BLaER1 (cell line): ENCODE measurements around the gene PTK7.

ENCODE experiments used
- H3K27ac ChIP-seq: shearing (Covaris generic); formaldehyde crosslinking; 2 replicates; pipeline ENCODE4 v1.8.1; 2022
- H3K27me3 ChIP-seq: shearing (Covaris generic); formaldehyde crosslinking; 2 replicates; pipeline ENCODE4 v1.8.1; 2022
- H3K36me3 ChIP-seq: shearing (Covaris generic); formaldehyde crosslinking; 2 replicates; pipeline ENCODE4 v1.8.1; 2022
- H3K4me1 ChIP-seq: shearing (Covaris generic); formaldehyde crosslinking; 2 replicates; pipeline ENCODE4 v1.8.1; 2022
- H3K4me2 ChIP-seq: shearing (Covaris generic); formaldehyde crosslinking; 2 replicates; pipeline ENCODE4 v1.8.1; 2022
- H3K4me3 ChIP-seq: shearing (Covaris generic); formaldehyde crosslinking; 2 replicates; pipeline ENCODE4 v1.8.1; 2022
- H3K9ac ChIP-seq: shearing (Covaris generic); formaldehyde crosslinking; 2 replicates; pipeline ENCODE4 v1.8.1; 2022
- H3K9me3 ChIP-seq: shearing (Covaris generic); formaldehyde crosslinking; 2 replicates; pipeline ENCODE4 v1.8.1; 2022
- H4K20me1 ChIP-seq: shearing (Covaris generic); formaldehyde crosslinking; 2 replicates; pipeline ENCODE4 v1.8.1; 2022
- Cebpa-rat ChIP-seq: shearing (Covaris generic); IDR thresholded peaks from 2 replicates; pipeline ENCODE4 v1.8.1; 2022

Gene PTK7

GRCh38 chr6:43150051-43150751 lies 74.1 kb downstream of the PTK7 start:
- no peaks in the 10 kb centered on the region for H3K9me3 ChIP-seq
- peaks cover 15% of the 10 kb centered on the region for H3K4me1 ChIP-seq
- H3K9ac ChIP-seq: no peak overlapping the region
- no peaks in the 10 kb centered on the region for H3K27me3 ChIP-seq
- H4K20me1 ChIP-seq: no peaks in the 10 kb centered on the region
- no peak overlapping the region for H3K27ac ChIP-seq
- H3K36me3 ChIP-seq: peaks cover 75% of the 10 kb centered on the region
- H3K4me3 ChIP-seq: no peak overlapping the region
- TF ChIP-seq Cebpa-rat: no peak
- 0 out of 2 replicates have a peak overlapping the region, but pooled peaks have one; percentile 0 for H3K4me2 ChIP-seq

GRCh38 chr6:43159599-43159998 lies 83.5 kb downstream of the PTK7 start:
- Histone ChIP-seq H3K4me2 (peak overlapping the region; percentile 13; the same call in 1 of the 2 replicates), H4K20me1 (no peaks in the 10 kb centered on the region), H3K36me3 (peaks cover 50% of the 10 kb centered on the region), H3K4me3 (no peak overlapping the region), H3K27ac (no peak overlapping the region), H3K27me3 (no peaks in the 10 kb centered on the region), H3K9me3 (no peaks in the 10 kb centered on the region), H3K9ac (no peak overlapping the region), H3K4me1 (peaks cover 7% of the 10 kb centered on the region; the same call in 1 of the 2 replicates)
- no peak for TF ChIP-seq Cebpa-rat

DNA sequence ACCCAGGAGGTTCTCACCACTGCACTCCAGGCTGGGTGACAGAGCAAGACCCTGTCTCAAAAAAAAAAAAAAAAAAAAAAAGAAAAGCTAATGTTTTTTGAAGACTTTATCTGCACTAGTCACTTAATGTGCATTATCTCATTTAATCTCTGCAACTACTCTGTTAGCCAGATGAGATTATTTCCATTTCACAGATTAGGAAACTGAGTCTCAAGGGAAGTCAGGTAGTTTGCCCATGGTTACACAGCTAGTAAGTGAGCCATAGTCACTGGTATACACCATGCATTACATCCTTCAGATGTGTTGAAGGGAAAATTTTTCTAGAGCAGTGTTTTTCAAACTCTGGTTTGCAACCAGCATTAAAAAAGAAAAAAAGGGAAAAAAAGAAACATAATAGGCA lies 87.8 kb downstream of the PTK7 start:
- H3K9ac ChIP-seq: no peak overlapping the region
- H3K9me3 ChIP-seq: no peaks in the 10 kb centered on the region
- no peaks in the 10 kb centered on the region for H4K20me1 ChIP-seq
- H3K4me2 ChIP-seq: no peak overlapping the region
- H3K36me3 ChIP-seq: peaks cover 27% of the 10 kb centered on the region
- no peak for TF ChIP-seq Cebpa-rat
- H3K27me3 ChIP-seq: no peaks in the 10 kb centered on the region
- no peak overlapping the region for H3K27ac ChIP-seq
- H3K4me1 ChIP-seq: peaks cover 7% of the 10 kb centered on the region; the same call in 1 of the 2 replicates
- no peak overlapping the region for H3K4me3 ChIP-seq

DNA sequence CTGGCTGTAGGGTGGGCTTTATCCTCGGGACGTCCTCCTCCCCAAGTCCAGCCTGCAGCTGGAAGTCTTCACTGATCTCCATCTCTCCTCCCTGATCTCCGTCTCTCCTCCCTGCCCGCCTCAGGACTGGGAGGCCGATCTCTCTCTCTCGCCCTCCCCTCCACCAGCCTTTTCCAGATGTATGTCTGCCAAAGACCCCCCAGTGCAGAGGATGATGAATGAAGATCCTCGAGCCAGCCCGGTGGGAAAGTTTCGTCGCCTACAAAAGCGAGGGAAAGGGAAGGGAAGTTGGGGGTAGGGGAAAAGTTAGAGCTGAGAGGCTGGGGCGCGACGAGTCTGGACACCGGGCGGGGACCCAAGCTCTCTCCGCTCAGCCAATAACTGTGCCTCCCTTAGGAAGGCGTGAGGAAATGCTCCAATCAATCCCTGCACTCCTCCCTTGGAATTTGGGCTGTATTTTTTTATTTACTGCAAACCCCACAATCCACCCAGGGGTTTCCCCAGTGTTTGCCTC lies 94.4 kb downstream of the PTK7 start:
- Histone ChIP-seq H4K20me1 (peaks cover 36% of the 10 kb centered on the region), H3K4me2 (peak overlapping the region; percentile 95), H3K4me3 (peak overlapping the region; percentile 97), H3K27me3 (no peaks in the 10 kb centered on the region), H3K27ac (peak overlapping the region; percentile 97), H3K9me3 (no peaks in the 10 kb centered on the region), H3K36me3 (peaks cover 6% of the 10 kb centered on the region), H3K4me1 (peaks cover 36% of the 10 kb centered on the region), H3K9ac (peak overlapping the region; percentile 93)
- TF ChIP-seq Cebpa-rat: no peak

DNA sequence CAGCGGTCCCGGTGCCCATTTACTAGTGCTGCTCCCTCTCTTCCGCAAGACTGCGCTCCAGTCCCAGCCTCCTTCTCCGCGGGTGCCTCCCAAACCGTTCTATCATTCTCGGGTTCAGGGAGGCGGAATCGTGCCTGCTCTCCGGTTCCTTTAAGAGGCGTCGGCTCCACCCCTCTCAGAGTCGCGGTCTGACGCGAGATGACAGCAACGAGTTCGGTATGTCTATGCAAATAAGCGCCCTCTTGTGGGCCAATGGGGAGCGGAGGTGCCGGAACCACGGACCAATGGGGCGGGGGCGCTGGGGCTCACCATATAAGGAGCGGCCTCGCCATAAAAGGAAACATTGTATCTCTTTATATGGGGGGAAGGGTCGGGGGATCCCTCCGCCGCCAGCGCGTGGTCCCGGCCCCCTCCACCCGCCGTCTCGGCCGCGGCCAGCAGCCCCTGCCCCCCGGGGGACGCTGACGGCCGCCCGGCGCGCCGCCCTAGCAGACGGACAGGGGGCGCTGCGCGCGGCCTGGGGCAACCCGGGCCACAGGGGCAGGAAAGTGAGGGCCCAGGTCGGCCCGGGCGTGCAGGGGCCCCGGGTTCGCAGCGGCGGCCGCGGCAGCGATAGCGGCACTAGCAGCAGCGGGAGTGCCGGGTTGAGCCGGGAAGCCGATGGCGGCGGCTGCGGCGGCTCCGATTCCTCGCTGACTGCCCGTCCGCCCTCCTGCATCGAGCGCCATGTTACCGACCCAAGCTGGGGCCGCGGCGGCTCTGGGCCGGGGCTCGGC lies 95.0 kb downstream of the PTK7 start, which contains the start of gene SRF:
Gene SRF (plus strand): TSS at position 339 of the 776 bp plus-strand sequence. CDS start 388 bp downstream, at position 727.
- Histone ChIP-seq H3K36me3 (peaks cover 13% of the 10 kb centered on the region), H3K27ac (peak within 1 kb of the TSS; percentile 97), H3K4me3 (peak within 1 kb of the TSS; percentile 97)

DNA sequence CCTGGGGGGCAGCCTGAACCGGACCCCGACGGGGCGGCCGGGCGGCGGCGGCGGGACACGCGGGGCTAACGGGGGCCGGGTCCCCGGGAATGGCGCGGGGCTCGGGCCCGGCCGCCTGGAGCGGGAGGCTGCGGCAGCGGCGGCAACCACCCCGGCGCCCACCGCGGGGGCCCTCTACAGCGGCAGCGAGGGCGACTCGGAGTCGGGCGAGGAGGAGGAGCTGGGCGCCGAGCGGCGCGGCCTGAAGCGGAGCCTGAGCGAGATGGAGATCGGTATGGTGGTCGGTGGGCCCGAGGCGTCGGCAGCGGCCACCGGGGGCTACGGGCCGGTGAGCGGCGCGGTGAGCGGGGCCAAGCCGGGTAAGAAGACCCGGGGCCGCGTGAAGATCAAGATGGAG lies 95.6 kb downstream of the PTK7 start:
- peak overlapping the region; percentile 96 for H3K4me2 ChIP-seq
- no peaks in the 10 kb centered on the region for H3K9me3 ChIP-seq
- H3K4me3 ChIP-seq: peak overlapping the region; percentile 97
- H3K27ac ChIP-seq: peak overlapping the region; percentile 97
- TF ChIP-seq Cebpa-rat: no peak
- peak overlapping the region; percentile 93 for H3K9ac ChIP-seq
- no peaks in the 10 kb centered on the region for H3K27me3 ChIP-seq
- H4K20me1 ChIP-seq: peaks cover 48% of the 10 kb centered on the region
- peaks cover 18% of the 10 kb centered on the region for H3K36me3 ChIP-seq
- H3K4me1 ChIP-seq: peaks cover 41% of the 10 kb centered on the region

More for the DNA sequence above, 95.0 kb downstream of the PTK7 start, which contains the start of gene SRF:
- peaks cover 41% of the 10 kb centered on the region for H3K4me1 ChIP-seq
- H3K27me3 ChIP-seq: no peaks in the 10 kb centered on the region
- no peaks in the 10 kb centered on the region for H3K9me3 ChIP-seq
- peak within 1 kb of the TSS; percentile 93 for H3K9ac ChIP-seq
- TF ChIP-seq Cebpa-rat: no peak
- peaks cover 42% of the 10 kb centered on the region for H4K20me1 ChIP-seq
- H3K4me2 ChIP-seq: peak within 1 kb of the TSS; percentile 96

GRCh38 chr6:43172104-43173007 lies 96.2 kb downstream of the PTK7 start:
- no peak for TF ChIP-seq Cebpa-rat

DNA sequence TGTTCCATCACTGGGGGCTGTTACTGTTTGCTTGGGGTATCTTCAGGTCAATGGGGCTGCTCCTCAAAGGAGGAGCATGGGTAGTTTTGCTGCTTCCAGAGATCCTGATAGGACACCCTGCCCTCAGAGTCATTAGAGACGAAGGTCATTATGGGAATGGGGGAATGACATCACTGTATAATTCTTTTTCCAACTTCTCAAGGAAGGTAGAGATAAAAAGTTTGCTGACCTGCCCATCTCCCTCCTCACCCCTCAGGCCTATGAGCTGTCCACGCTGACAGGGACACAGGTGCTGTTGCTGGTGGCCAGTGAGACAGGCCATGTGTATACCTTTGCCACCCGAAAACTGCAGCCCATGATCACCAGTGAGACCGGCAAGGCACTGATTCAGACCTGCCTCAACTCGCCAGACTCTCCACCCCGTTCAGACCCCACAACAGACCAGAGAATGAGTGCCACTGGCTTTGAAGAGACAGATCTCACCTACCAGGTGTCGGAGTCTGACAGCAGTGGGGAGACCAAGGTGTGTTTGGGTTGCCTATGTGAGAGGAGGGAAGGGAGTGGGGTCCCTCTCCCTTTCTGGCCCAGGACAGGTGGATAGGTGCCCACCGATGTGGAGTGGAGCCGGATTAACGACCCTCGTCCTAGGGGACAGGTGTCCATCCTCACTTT lies 97.6 kb downstream of the PTK7 start:
- Histone ChIP-seq H3K4me3 (peak overlapping the region; percentile 97), H3K36me3 (peaks cover 39% of the 10 kb centered on the region), H3K4me1 (peaks cover 41% of the 10 kb centered on the region), H3K27ac (no peak overlapping the region), H3K9ac (peak overlapping the region; percentile 93), H4K20me1 (peaks cover 49% of the 10 kb centered on the region), H3K4me2 (peak overlapping the region; percentile 96), H3K9me3 (no peaks in the 10 kb centered on the region), H3K27me3 (no peaks in the 10 kb centered on the region)
- TF ChIP-seq Cebpa-rat: no peak

More at GRCh38 chr6:43172104-43173007, 96.2 kb downstream of the PTK7 start:
- peak overlapping the region; percentile 93 for H3K9ac ChIP-seq
- H3K27me3 ChIP-seq: no peaks in the 10 kb centered on the region
- peak overlapping the region; percentile 96 for H3K4me2 ChIP-seq
- peaks cover 49% of the 10 kb centered on the region for H4K20me1 ChIP-seq
- H3K4me1 ChIP-seq: peaks cover 41% of the 10 kb centered on the region
- H3K36me3 ChIP-seq: peaks cover 25% of the 10 kb centered on the region
- H3K27ac ChIP-seq: peak overlapping the region; percentile 97
- H3K9me3 ChIP-seq: no peaks in the 10 kb centered on the region
- H3K4me3 ChIP-seq: peak overlapping the region; percentile 97
